Sigmoid colon (tissue), 7 donors: ENCODE measurements around the gene ACAP2. TPM values are rescaled to one million over a fixed set of nuclear protein-coding genes. Genes with fewer than 3 reads are reported as not detected.
"Not testable (repeated sequence)": the region's sequence is repeated elsewhere in the genome, so short reads cannot be mapped to it uniquely, and the experiment has no call there.

ENCODE experiments used
- DNase-seq: peaks from one replicate; pipeline ENCODE4 v3.0.0-alpha.2; 2019
- H3K27ac ChIP-seq, 4 donors: fragments of 200-600 bp; sonication (generic); one replicate each; pipeline ENCODE4 v1.5.1; 2016 to 2019; ENCODE audit warnings: mild to moderate bottlenecking in 1 of 4
- H3K27me3 ChIP-seq, 3 donors: fragments of 200-600 bp; sonication (generic); one replicate each; pipeline ENCODE4 v1.5.1; 2019; ENCODE audit warnings: mild to moderate bottlenecking in 1 of 3
- H3K36me3 ChIP-seq, 4 donors: fragments of 200-600 bp; sonication (generic); one replicate each; pipeline ENCODE4 v1.5.1; 2016 to 2019
- H3K4me1 ChIP-seq, 4 donors: fragments of 200-600 bp; sonication (generic); one replicate each; pipeline ENCODE4 v1.5.1; 2017 to 2019
- H3K4me3 ChIP-seq, 4 donors: fragments of 200-600 bp; sonication (generic); one replicate each; pipeline ENCODE4 v1.5.1; 2017 to 2019; ENCODE audit warnings: mild to moderate bottlenecking in 2 of 4, moderate library complexity in 1 of 4
- H3K9me3 ChIP-seq, 4 donors: fragments of 200-600 bp in 3 of 4; sonication (generic) in 3 of 4; one replicate each; pipeline versions ENCODE4 v1.5.1 to v1.6.1; 2013 to 2019
- EP300 ChIP-seq, 4 donors: sonication (generic); formaldehyde crosslinking; IDR thresholded peaks; one replicate each; pipeline ENCODE4 v1.6.1; 2017; ENCODE audit warnings: antibody characterized with exemption in 4 of 4
- POLR2A ChIP-seq, 2 donors: fragments of 450-650 bp; IDR thresholded peaks; one replicate each; pipeline ENCODE4 v1.6.1; 2016; ENCODE audit warnings: antibody characterized with exemption in 2 of 2, mild to moderate bottlenecking in 2 of 2, moderate library complexity in 2 of 2
- POLR2AphosphoS5 ChIP-seq, 4 donors: sonication (generic); formaldehyde crosslinking; IDR thresholded peaks; one replicate each; pipeline ENCODE4 v1.6.1; 2017; ENCODE audit warnings: antibody characterized with exemption in 4 of 4
- WGBS, 2 donors: extraction: QIAGEN DNeasy Blood & Tissue Kit; methylation state at CpG; one replicate each; pipeline ENCODE4 v1.1.7; 2013; 5-methylcytosine and 5-hydroxymethylcytosine counted together
- intact Hi-C: fragments of 100-400 bp; cut with DNase I; formaldehyde crosslinking; loops from one replicate; pipeline ENCODE4 v1.15.1; 2023
- polyA plus RNA-seq, 3 donors: library from polyadenylated mRNA; stranded (reverse); fragments of 200-250 nt; gene quantifications; one replicate each; pipeline ENCODE4 v1.2.3, GENCODE V29; 2013
- total RNA-seq, 4 donors: library from RNA; depleted of rRNA; stranded (reverse); fragments of >200 nt; gene quantifications; one replicate each; pipeline ENCODE4 v1.1.0, GENCODE V29; 2016
- TF ChIP-seq, protein P1 (sequence below), 4 experiments: fragments of 450-650 bp in 3 of 4; fragments of 200-600 bp in 1 of 4; IDR thresholded peaks; one replicate each; pipeline ENCODE4 v1.5.1; 2016 to 2019; ENCODE audit warnings: antibody characterized with exemption in 4 of 4, mild to moderate bottlenecking in 3 of 4, moderate library complexity in 2 of 4
- donor health status: healthy with polysubstance abuse.
- donor health status: Bipolar disorder and iron deficiency.
- donor health status: healthy.

The ACAP2 gene
- total and polyA plus RNA-seq, 7 donors: 12.0 to 57.1 (median 28.0) TPM

- H3K27ac ChIP-seq: peak overlapping the region in 3 of 4 donors; percentile 93 to 94 (median 93)
- H3K9me3 ChIP-seq: no peaks in the 10 kb centered on the region
- peak; percentile 63 for DNase-seq
- H3K4me1 ChIP-seq: peaks cover 0 to 52% (median 37%) of the 10 kb centered on the region in 4 donors
- TF ChIP-seq EP300 (IDR thresholded peaks at IDR 0.05): no peak
- TF ChIP-seq, protein P1, sequence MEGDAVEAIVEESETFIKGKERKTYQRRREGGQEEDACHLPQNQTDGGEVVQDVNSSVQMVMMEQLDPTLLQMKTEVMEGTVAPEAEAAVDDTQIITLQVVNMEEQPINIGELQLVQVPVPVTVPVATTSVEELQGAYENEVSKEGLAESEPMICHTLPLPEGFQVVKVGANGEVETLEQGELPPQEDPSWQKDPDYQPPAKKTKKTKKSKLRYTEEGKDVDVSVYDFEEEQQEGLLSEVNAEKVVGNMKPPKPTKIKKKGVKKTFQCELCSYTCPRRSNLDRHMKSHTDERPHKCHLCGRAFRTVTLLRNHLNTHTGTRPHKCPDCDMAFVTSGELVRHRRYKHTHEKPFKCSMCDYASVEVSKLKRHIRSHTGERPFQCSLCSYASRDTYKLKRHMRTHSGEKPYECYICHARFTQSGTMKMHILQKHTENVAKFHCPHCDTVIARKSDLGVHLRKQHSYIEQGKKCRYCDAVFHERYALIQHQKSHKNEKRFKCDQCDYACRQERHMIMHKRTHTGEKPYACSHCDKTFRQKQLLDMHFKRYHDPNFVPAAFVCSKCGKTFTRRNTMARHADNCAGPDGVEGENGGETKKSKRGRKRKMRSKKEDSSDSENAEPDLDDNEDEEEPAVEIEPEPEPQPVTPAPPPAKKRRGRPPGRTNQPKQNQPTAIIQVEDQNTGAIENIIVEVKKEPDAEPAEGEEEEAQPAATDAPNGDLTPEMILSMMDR (IDR thresholded peaks at IDR 0.05): no peak
- TF ChIP-seq POLR2A (IDR thresholded peaks at IDR 0.05): no peak
- no peak for TF ChIP-seq POLR2AphosphoS5 (IDR thresholded peaks at IDR 0.05)
- H3K4me3 ChIP-seq: no peak overlapping the region
- intact Hi-C loops: no loop called here
- no peaks in the 10 kb centered on the region for H3K36me3 ChIP-seq
- H3K27me3 ChIP-seq: no peaks in the 10 kb centered on the region
- 97% methylated on average over 10 of the region's 10 CpGs for WGBS, 2 donors
Measured at GRCh38 chr3:195236801-195237570, 205.8 kb downstream of the ACAP2 start.

GRCh38 chr3:195236076-195236798 is 206.6 kb downstream of the ACAP2 start:
- peaks cover 0 to 51% (median 37%) of the 10 kb centered on the region in 4 donors for H3K4me1 ChIP-seq
- H3K27ac ChIP-seq: no peak overlapping the region
- no peaks in the 10 kb centered on the region for H3K36me3 ChIP-seq
- intact Hi-C loops: no loop called here
- peak; percentile 61 for DNase-seq
- TF ChIP-seq EP300 (IDR thresholded peaks at IDR 0.05) (no peak), POLR2AphosphoS5 (IDR thresholded peaks at IDR 0.05) (no peak), POLR2A (IDR thresholded peaks at IDR 0.05) (no peak)
- TF ChIP-seq, protein P1 (IDR thresholded peaks at IDR 0.05): no peak
- WGBS, 2 donors: 94 to 97% methylated on average over 5 of the region's 5 CpGs
- H3K27me3 ChIP-seq: no peaks in the 10 kb centered on the region
- no peaks in the 10 kb centered on the region for H3K9me3 ChIP-seq
- H3K4me3 ChIP-seq: no peak overlapping the region

DNA sequence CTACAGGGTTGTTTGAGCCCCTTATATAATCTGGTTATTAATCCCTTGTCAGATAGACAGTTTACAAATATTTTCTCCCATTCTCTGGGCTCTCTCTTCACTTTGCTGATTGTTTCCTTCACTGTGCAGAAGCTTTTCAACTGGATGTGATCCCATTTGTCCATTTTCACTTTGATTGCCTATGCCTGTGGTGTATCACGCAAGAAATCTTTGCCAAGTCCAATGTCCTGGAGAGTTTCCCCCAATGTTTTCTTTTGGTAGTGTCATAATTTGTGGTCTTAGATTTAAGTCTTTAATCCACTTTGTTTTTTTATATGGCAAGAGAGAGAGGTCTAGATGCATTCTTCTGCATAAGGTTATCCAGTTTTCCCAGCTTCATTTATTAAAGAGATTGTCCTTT is 212.6 kb downstream of the ACAP2 start:
- 89 to 96% methylated on average over 1 of the region's 1 CpG for WGBS, 2 donors
- intact Hi-C loops: no loop called here
- Histone ChIP-seq H3K27me3 (no peaks in the 10 kb centered on the region), H3K4me1 (peaks cover 0 to 6% (median 0%) of the 10 kb centered on the region in 4 donors), H3K36me3 (no peaks in the 10 kb centered on the region), H3K27ac (peak overlapping the region in 3 of 4 donors; percentile 20 to 40 (median 28)), H3K9me3 (no peaks in the 10 kb centered on the region), H3K4me3 (no peak overlapping the region)
- TF ChIP-seq POLR2AphosphoS5 (IDR thresholded peaks at IDR 0.05) (peak; percentile 68 to 93 (median 85)), POLR2A (IDR thresholded peaks at IDR 0.05) (no peak), EP300 (IDR thresholded peaks at IDR 0.05) (peak in 3 of 4 donors; percentile 33 to 74 (median 62))
- TF ChIP-seq, protein P1 (IDR thresholded peaks at IDR 0.05): no peak
- peak; percentile 24 for DNase-seq

DNA sequence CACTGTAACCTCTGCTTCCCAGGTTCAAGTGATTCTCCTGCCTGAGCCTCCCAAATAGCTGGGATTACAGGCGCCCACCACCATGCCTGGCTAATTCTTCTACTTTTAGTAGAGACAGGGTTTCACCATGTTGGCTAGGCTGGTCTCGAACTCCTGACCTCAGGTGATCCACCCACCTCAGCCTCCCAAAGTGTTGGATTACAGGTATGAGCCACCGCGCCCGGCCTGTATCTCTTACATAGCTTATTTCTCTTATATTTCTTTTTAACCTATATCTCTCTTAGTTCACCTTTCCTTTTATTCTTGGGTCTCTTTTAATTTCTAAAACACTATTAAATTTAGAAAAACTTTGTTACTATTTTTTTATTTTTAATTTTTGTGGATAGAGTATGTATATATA is 213.9 kb downstream of the ACAP2 start:
- DNase-seq: peak; percentile 37
- H3K4me3 ChIP-seq, H3K27me3 ChIP-seq, H3K36me3 ChIP-seq, intact Hi-C loops, H3K27ac ChIP-seq, H3K9me3 ChIP-seq: not testable (repeated sequence)
- 94 to 95% methylated on average over 5 of the region's 5 CpGs for WGBS, 2 donors
- H3K4me1 ChIP-seq: peaks cover 0 to 13% (median 11%) of the 10 kb centered on the region in 4 donors

DNA sequence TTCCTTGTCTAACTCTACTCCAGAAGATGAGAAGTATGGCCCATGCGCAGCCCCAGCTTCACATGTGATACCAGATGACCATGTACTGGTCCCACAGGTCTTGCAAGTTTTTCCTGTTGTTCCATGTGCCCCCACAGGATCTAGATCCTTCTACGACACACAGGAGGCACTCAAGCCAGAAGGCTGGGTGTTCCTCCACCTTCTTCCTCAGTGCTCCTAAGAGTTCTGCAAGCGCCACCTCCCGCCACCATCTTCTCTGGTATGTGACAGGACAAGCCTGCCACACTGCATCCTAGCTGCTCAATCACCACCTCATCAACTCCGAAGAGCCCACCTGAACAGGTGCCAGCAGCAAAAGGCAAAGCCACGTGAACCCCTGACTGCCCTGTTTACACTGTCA is 214.9 kb downstream of the ACAP2 start:
- Histone ChIP-seq H3K27me3 (no peaks in the 10 kb centered on the region), H3K9me3 (no peaks in the 10 kb centered on the region), H3K4me3 (no peak overlapping the region), H3K27ac (no peak overlapping the region), H3K36me3 (no peaks in the 10 kb centered on the region), H3K4me1 (peaks cover 0 to 23% (median 21%) of the 10 kb centered on the region in 4 donors)
- intact Hi-C loops: no loop called here
- 91 to 95% methylated on average over 6 of the region's 6 CpGs for WGBS, 2 donors
- TF ChIP-seq POLR2AphosphoS5 (IDR thresholded peaks at IDR 0.05) (no peak), EP300 (IDR thresholded peaks at IDR 0.05) (no peak), POLR2A (IDR thresholded peaks at IDR 0.05) (no peak)
- TF ChIP-seq, protein P1 (IDR thresholded peaks at IDR 0.05): no peak
- peak; percentile 62 for DNase-seq
